Mucosa of descending colon (tissue), 3 donors: ENCODE measurements around the gene TLL2. TPM values are rescaled to one million over a fixed set of nuclear protein-coding genes. Genes with fewer than 3 reads are reported as not detected.

ENCODE experiments used
- ATAC-seq: fragments of 200-7000 bp; cut with Tn5 transposase; one replicate; pipeline ENCODE4 v1.9.1; 2020; ENCODE audit warnings: mild to moderate bottlenecking, moderate library complexity
- DNase-seq, 3 donors: peaks; one replicate each; pipeline ENCODE4 v3.0.0-alpha.2; 2020
- H3K36me3 ChIP-seq: fragments of 200-600 bp; one replicate; pipeline ENCODE4 v1.8.0; 2021; ENCODE audit warnings: low read depth, mild to moderate bottlenecking
- H3K4me1 ChIP-seq: fragments of 200-600 bp; one replicate; pipeline ENCODE4 v1.8.0; 2021; ENCODE audit warnings: low read depth, mild to moderate bottlenecking
- H3K4me3 ChIP-seq: fragments of 200-600 bp; one replicate; pipeline ENCODE4 v1.8.0; 2021; ENCODE audit warnings: mild to moderate bottlenecking
- H3K9me3 ChIP-seq: fragments of 200-600 bp; one replicate; pipeline ENCODE4 v1.8.0; 2021; ENCODE audit warnings: mild to moderate bottlenecking
- CTCF ChIP-seq: fragments of 200-600 bp; IDR thresholded peaks from one replicate; pipeline ENCODE4 v1.8.0; 2022; ENCODE audit warnings: antibody characterized with exemption, mild to moderate bottlenecking
- intact Hi-C, 2 donors: fragments of 100-400 bp; cut with DNase I in 1 of 2; cut with micrococcal nuclease in 1 of 2; formaldehyde crosslinking; loops; one replicate each; pipeline versions ENCODE4 v1.11.0 to v1.11.1; 2022; cut with DNase I, micrococcal nuclease
- total RNA-seq, 3 donors: library from RNA; stranded (reverse); fragmentation: NEBNext Ultra II Directional in 2 of 3; extraction: Animal tissue kit (Norgen Biotek cat#: 25700) in 2 of 3; gene quantifications; one replicate each; pipeline versions ENCODE4 v1.2.1 to v1.2.4, GENCODE V29; 2021 to 2023
- donor health status: DM: no; HTN: no; CAD: no; lungs with moderate emphysema.
- donor health status: DM: no; HTN: no; CAD: no.
- donor health status: DM: no; HTN: yes; CAD: no.

The TLL2 gene
- total RNA-seq, 3 donors from 2014 or later: 0.17 to 0.70 (median 0.65) TPM

- TF ChIP-seq CTCF: no peak
- Histone ChIP-seq H3K4me1 (no peaks in the 10 kb centered on the region), H3K36me3 (no peaks in the 10 kb centered on the region), H3K4me3 (no peak overlapping the region), H3K9me3 (no peaks in the 10 kb centered on the region)
- DNase-seq (no peak), ATAC-seq (no peak)
- intact Hi-C loops: no loop called here
Measured at GRCh38 chr10:96408201-96408600, 105.5 kb downstream of the TLL2 start.

GRCh38 chr10:96407560-96408069 is 106.1 kb downstream of the TLL2 start:
- no peak for TF ChIP-seq CTCF
- no peaks in the 10 kb centered on the region for H3K36me3 ChIP-seq
- no peaks in the 10 kb centered on the region for H3K4me1 ChIP-seq
- no peak for DNase-seq
- intact Hi-C loops: no loop called here
- no peak overlapping the region for H3K4me3 ChIP-seq
- H3K9me3 ChIP-seq: no peaks in the 10 kb centered on the region
- no peak for ATAC-seq

GRCh38 chr10:96406091-96406490 is 107.6 kb downstream of the TLL2 start:
- no peak for DNase-seq
- H3K4me1 ChIP-seq: no peaks in the 10 kb centered on the region
- intact Hi-C loops: no loop called here
- H3K9me3 ChIP-seq: no peaks in the 10 kb centered on the region
- no peak for TF ChIP-seq CTCF
- no peak for ATAC-seq
- H3K36me3 ChIP-seq: no peaks in the 10 kb centered on the region
- no peak overlapping the region for H3K4me3 ChIP-seq

- no peak overlapping the region for H3K4me3 ChIP-seq
- ATAC-seq (no peak), DNase-seq (no peak)
- H3K36me3 ChIP-seq: no peaks in the 10 kb centered on the region
- intact Hi-C loops: no loop called here
- no peak for TF ChIP-seq CTCF
- no peaks in the 10 kb centered on the region for H3K9me3 ChIP-seq
- H3K4me1 ChIP-seq: no peaks in the 10 kb centered on the region
Measured at GRCh38 chr10:96402417-96403305, 111.1 kb downstream of the TLL2 start.

GRCh38 chr10:96401036-96401435 is 112.7 kb downstream of the TLL2 start:
- TF ChIP-seq CTCF: no peak
- ATAC-seq (no peak), DNase-seq (no peak)
- intact Hi-C loops: no loop called here
- Histone ChIP-seq H3K4me3 (no peak overlapping the region), H3K9me3 (no peaks in the 10 kb centered on the region), H3K4me1 (no peaks in the 10 kb centered on the region), H3K36me3 (no peaks in the 10 kb centered on the region)
